Measurements from ENCODE around the gene FRMD1.
"Not testable (repeated sequence)": the region's sequence is repeated elsewhere in the genome, so short reads cannot be mapped to it uniquely, and the experiment has no call there.

DNA sequence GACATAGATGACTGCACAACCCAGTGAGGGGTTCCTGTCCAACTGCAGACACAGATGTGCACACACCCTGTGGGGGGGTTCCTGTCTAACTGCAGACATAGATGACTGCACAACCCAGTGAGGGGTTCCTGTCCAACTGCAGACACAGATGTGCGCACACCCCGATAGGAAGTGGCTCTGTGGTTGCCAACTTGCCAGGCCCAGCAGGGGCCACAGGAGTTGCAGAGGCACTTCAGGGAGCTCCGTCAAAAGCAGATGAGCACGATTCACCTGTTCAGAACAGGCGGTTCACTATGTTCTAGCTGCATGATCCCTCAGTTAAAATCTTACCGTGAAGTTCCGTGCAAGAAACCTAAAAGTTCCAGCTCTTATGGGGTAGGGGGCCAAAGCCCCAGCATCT is 1.6 kb downstream of the FRMD1 start:
- not testable (repeated sequence) for TF ChIP-seq CTCF, POLR2A (IDR thresholded peaks at IDR 0.05)
